MG63 (cell line): ENCODE data around the gene RPL18. TPM values are rescaled to one million over a fixed set of nuclear protein-coding genes. Genes with fewer than 3 reads are reported as not detected.
A peak's percentile ranks its signal among the peaks of the same experiment; 100 is the strongest.
"Not testable (repeated sequence)": the region's sequence is repeated elsewhere in the genome, so short reads cannot be mapped to it uniquely, and the experiment has no call there.

Source experiments
- DNase-seq: peaks from one replicate; pipeline ENCODE4 v3.0.0-alpha.2; 2020
- H3K27me3 ChIP-seq: fragments of 250-450 bp; sonication (Bioruptor Pico); 2 replicates; pipeline ENCODE4 v1.5.1; 2020; ENCODE audit warnings: mild to moderate bottlenecking, moderate library complexity
- H3K36me3 ChIP-seq: fragments of 250-450 bp; sonication (Bioruptor Pico); 2 replicates; pipeline ENCODE4 v1.5.1; 2020; ENCODE audit warnings: mild to moderate bottlenecking, moderate library complexity
- H3K4me3 ChIP-seq: fragments of 250-450 bp; sonication (Bioruptor Pico); 2 replicates; pipeline ENCODE4 v1.5.1; 2020; ENCODE audit warnings: mild to moderate bottlenecking, moderate library complexity
- H3K9me3 ChIP-seq: fragments of 250-450 bp; sonication (Bioruptor Pico); 2 replicates; pipeline ENCODE4 v1.5.1; 2020; ENCODE audit warnings: mild to moderate bottlenecking, moderate library complexity
- total RNA-seq: library from RNA; depleted of rRNA; stranded (reverse); fragments of >200 nt; shearing (Covaris generic); gene quantifications from 2 replicates; pipeline ENCODE4 v1.2.3, GENCODE V29; 2014; ENCODE audit warnings: low replicate concordance

Gene RPL18
- total RNA-seq, 1 experiment from 2014 or later = 3,057 TPM

DNA sequence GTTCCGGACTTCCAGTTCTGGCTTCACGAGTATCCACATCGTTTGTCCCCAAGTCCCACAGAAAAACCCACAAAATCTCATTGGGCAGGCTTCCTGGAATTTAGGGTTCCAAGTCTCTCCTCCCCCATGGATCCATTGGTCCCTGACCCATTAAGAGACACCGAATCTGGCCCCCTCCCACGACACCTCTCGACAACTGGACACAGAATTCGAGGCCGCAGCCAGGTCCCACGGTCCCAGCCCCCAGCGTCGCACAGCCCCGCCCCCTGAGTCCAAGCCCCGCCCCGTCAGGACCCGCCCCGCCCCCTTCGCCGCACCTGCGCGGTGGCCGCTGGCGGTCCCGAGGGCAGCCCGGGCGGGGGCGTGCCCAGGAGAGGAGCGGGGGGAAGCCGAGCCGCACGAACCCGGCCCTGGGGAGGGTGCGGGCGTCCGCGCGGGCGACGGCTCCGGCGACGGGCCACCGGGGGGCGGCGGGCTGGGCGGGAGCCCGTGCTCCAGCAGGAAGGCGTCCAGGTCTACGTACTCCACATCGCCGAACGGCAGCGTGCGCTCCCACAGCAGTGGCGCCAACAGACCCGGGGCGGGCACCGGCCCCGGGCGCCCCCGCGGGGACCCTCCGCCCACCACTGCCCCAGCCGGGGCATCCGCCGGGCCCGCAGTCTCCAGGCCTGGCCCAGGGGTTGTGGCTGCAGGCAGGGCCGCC is 16.4 kb upstream of the RPL18 start:
- peak; percentile 56 for DNase-seq
- Histone ChIP-seq H3K4me3 (peak overlapping the region; percentile 63), H3K36me3 (peaks cover 12% of the 10 kb centered on the region), H3K27me3 (peaks cover 5% of the 10 kb centered on the region; the same call in 1 of the 2 replicates), H3K9me3 (no peaks in the 10 kb centered on the region)

DNA sequence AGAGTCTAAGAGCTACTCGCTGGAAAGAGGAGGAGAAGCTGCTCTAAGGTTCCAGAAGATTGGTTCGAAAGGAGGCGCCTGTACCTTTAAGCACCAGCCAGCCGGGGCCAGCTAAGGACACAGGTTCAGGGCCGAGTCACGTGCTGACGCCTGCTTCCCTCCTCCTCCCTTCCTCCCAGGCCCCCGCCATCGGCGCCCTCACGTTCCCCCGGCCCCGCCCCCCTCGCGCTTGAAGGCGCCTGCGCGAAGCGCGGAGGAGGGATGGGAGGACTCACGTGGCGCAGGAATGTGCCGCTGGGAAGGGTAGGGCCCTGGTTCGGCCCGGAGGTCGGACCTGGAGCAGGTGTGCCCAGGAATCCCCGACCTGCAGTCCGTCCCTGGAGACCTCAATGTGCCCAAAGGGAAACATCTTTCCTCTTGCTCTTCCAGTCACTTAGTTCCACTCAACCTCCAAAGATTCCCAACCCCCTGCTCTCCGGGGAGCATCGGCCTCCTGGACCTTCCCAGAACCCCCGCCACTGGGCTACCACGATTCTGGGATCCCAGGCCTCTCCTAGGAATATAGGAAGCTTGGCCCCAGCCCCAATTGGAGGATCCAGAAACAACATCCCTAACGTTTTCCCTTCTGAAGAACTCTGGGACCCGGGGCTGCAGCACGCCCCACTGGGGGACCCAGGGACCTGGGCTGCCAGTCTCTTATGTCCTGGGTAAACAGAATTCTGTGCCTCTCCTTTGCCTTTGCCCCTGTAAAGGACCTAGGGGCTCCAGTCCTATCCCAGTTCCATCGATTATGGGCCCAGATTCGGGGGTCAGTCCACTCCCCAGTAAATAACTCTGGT is 15.7 kb upstream of the RPL18 start:
- DNase-seq = peak; percentile 98
- peaks cover 19% of the 10 kb centered on the region for H3K36me3 ChIP-seq
- H3K9me3 ChIP-seq = no peaks in the 10 kb centered on the region
- peaks cover under 1% of the 10 kb centered on the region; the same call in 1 of the 2 replicates for H3K27me3 ChIP-seq
- H3K4me3 ChIP-seq = peak overlapping the region; percentile 35

DNA sequence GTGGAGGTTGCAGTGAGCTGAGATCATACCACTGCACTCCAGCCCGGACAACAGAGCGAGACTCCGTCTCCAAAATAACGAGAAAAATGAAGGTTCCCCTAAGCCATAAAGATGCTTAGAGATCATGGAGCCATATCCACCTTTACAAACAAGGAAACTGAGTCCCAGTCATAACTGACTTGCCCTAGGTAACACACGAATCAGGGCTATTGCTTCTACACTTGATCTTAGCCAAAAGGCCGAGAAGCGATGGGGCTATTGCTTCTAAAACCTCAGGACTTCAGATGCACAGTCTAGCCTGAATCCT is 15.0 kb upstream of the RPL18 start:
- H3K27me3 ChIP-seq = no peaks in the 10 kb centered on the region
- no peak for DNase-seq
- H3K36me3 ChIP-seq = peaks cover 24% of the 10 kb centered on the region
- no peaks in the 10 kb centered on the region for H3K9me3 ChIP-seq
- H3K4me3 ChIP-seq = peak overlapping the region; percentile 23

DNA sequence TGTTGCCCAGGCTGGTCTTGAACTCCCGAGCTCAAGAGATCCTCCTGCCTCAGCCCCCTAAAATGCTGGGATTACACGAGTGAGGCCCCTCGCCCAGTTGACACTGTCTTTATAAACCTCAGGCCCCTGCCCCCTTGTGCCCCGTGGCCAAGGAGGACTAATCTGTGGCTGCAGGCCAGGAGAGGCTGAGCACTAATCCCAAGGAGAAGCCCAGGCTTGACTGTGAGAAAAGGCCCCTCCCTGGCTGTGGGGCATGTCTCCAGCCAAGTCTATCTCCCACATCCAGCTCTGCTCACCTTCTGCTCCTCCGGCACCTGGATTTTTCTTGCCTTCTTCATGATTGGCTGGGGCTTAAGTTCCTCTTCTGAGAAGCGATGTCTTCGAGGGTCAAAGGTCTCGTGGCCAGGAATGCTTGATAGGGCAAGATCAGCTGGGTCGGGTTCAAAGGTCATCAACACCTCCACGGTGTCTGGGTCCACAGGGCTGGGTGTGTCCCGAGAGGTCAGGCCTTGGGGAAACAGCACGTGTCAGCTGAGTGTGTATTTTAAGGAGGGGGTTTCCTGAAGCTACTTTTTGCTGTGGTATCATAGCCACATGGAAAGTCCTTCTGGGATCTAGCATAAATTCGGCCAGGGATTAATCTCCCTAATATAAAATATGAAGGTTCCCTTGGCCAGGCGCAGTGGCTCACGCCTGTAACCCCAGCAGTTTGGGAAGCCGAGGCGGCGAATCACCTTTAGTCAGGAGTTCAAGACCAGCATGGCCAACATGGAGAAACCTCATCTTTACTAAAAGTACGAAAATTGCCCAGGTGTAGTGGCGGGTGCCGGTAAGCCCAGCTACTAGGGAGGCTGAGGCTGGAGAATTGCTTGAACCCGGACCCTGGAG is 14.4 kb upstream of the RPL18 start:
- DNase-seq = peak; percentile 56

DNA sequence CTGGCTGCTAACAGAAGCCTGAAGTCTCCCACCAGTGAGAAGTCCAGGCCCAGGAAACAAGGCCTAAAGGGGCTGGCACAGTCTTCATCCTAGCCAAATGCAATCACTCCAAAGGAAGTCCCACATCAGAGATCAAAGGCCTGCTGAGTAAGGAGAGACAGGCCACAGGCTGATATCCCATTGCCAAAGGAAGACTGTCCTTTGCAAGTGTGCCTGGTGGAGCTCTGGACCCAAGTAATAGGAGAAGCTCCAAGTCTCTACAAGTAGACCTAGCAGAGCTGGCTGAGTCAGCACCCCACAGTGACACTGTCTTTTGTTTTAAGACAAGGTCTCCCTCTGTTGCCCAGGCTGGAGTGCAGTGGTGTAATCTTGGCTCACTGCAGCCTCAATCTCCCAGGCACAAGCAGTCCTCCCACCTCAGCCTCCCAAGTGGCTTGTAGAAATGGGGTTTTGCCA is 13.7 kb upstream of the RPL18 start:
- H3K4me3 ChIP-seq = no peak overlapping the region
- DNase-seq = peak; percentile 65
- H3K9me3 ChIP-seq = no peaks in the 10 kb centered on the region
- no peaks in the 10 kb centered on the region for H3K27me3 ChIP-seq
- H3K36me3 ChIP-seq = peaks cover 24% of the 10 kb centered on the region

More for the DNA sequence above, 14.4 kb upstream of the RPL18 start:
- H3K9me3 ChIP-seq = no peaks in the 10 kb centered on the region
- no peak overlapping the region for H3K4me3 ChIP-seq
- H3K36me3 ChIP-seq = peaks cover 24% of the 10 kb centered on the region
- H3K27me3 ChIP-seq = no peaks in the 10 kb centered on the region

DNA sequence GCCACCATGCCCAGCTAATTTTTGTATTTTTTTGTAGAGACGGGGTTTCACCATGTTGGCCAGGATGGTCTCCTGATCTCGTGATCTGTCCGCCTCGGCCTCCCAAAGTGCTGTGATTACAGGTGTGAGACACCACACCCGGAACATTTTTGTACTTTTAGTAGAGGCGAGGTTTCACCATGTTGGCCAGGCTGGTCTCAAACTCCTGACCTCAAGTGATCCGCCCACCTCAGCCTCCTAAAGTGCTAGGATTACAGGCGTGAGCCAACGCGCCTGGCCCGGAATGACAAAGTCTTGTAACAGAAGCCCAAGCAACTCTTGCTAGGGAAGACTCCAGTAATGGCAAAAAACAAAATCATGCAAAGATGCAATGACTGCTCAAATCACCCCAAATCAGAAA is 13.3 kb upstream of the RPL18 start:
- H3K4me3 ChIP-seq, H3K9me3 ChIP-seq, H3K27me3 ChIP-seq, DNase-seq: not testable (repeated sequence)
- H3K36me3 ChIP-seq = peaks cover 25% of the 10 kb centered on the region

DNA sequence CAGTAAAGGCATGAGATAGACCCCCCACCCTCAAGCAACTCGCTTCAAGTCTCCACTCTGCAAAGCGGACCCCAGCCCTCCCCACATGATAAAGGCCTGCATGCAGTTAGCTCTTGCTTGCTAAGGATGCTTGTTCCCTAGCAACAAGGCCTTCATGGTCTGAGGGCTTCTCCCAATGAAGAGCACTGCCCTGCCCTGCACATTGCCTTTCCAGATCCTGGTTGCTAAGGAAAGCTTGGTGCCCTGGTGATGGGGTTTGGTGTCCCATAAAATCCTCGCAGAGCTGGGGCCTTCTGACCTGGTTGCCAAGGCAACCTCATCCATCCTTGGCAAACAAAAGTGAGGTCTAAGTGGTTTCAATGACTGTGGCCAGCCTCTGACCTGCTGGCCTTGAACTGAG is 12.2 kb upstream of the RPL18 start:
- Histone ChIP-seq H3K4me3 (no peak overlapping the region), H3K27me3 (no peaks in the 10 kb centered on the region), H3K36me3 (peaks cover 31% of the 10 kb centered on the region), H3K9me3 (no peaks in the 10 kb centered on the region)
- no peak for DNase-seq

DNA sequence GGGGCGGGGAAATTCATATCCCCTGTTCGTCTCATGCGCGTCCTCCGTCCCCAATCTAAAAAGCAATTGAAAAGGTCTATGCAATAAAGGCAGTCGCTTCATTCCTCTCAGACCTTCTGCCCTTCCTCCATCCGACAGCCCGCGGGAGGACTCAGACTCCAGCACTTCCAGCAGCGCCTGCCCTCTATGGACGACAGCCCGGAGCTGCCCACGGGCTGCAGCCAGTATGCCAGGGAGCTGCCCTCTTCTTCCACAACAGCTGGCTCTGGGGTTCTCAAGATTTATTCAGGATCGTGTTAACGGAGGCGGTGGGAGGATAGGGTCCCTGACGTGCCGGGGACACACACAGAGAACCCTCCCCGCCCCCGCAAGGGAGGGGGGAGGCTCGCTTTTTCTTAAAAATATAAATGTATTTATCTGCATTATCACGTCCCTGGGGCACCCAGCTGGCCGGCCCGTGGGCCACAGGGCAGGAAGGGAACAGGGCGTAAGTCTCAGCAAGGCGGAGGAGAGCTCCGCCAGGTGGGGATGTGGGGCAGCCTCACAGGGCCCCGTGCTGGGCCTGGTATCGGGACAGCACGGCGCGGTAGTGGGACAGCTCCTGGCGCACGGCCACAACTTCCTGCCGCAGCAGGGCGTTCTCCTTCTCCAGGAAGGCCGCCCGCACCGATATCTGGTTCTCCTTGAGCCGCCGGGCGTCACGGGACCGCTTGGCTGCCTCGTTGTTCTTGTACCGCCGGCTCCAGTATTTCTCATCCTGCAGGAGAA is 11.5 kb upstream of the RPL18 start:
- no peak for DNase-seq
- Histone ChIP-seq H3K36me3 (peaks cover 36% of the 10 kb centered on the region), H3K4me3 (no peak overlapping the region), H3K9me3 (no peaks in the 10 kb centered on the region), H3K27me3 (no peaks in the 10 kb centered on the region)

DNA sequence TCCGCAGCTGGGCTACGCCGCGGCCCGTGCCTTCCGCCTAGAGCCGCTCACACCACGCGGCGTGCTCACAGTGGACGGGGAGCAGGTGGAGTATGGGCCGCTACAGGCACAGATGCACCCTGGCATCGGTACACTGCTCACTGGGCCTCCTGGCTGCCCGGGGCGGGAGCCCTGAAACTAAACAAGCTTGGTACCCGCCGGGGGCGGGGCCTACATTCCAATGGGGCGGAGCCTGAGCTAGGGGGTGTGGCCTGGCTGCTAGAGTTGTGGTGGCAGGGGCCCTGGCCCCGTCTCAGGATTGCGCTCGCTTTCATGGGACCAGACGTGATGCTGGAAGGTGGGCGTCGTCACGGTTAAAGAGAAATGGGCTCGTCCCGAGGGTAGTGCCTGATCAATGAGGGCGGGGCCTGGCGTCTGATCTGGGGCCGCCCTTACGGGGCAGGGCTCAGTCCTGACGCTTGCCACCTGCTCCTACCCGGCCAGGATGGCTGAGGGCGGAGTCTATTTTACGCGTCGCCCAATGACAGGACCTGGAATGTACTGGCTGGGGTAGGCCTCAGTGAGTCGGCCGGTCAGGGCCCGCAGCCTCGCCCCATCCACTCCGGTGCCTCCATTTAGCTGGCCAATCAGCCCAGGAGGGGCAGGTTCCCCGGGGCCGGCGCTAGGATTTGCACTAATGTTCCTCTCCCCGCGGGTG is 10.8 kb upstream of the RPL18 start:
- no peaks in the 10 kb centered on the region for H3K9me3 ChIP-seq
- no peak for DNase-seq
- H3K27me3 ChIP-seq = no peaks in the 10 kb centered on the region
- H3K36me3 ChIP-seq = peaks cover 34% of the 10 kb centered on the region
- no peak overlapping the region for H3K4me3 ChIP-seq

DNA sequence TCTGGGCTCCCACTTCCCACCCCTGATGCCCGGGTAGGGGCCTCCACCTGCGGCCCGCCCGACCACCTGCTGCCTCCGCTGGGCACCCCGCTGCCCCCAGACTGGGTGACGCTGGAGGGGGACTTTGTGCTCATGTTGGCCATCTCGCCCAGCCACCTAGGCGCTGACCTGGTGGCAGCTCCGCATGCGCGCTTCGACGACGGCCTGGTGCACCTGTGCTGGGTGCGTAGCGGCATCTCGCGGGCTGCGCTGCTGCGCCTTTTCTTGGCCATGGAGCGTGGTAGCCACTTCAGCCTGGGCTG is 10.3 kb upstream of the RPL18 start:
- Histone ChIP-seq H3K4me3 (no peak overlapping the region), H3K27me3 (no peaks in the 10 kb centered on the region), H3K36me3 (peaks cover 33% of the 10 kb centered on the region), H3K9me3 (no peaks in the 10 kb centered on the region)
- DNase-seq = no peak

DNA sequence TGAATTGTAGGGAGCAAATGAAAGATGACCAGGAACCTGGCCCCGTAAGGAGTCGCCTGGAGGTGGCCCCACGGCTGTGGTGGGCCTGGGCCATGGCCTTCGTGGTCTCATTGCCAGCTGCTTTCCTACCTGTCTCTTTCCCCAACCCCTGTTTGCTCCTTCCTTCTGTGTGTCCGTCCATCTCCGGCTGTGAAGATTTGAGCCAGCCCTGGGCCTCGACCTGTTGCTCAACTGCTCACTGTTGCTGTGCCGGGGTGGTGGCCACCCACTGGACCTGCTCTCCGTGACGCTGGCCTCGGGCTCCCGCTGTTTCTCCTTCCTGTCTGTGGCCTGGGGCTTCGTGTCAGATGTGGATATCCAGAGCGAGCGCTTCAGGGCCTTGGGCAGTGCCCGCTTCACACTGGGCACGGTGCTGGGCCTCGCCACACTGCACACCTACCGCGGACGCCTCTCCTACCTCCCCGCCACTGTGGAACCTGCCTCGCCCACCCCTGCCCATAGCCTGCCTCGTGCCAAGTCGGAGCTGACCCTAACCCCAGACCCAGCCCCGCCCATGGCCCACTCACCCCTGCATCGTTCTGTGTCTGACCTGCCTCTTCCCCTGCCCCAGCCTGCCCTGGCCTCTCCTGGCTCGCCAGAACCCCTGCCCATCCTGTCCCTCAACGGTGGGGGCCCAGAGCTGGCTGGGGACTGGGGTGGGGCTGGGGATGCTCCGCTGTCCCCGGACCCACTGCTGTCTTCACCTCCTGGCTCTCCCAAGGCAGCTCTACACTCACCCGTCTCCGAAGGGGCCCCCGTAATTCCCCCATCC is 9.7 kb upstream of the RPL18 start:
- no peak for DNase-seq
- Histone ChIP-seq H3K27me3 (no peaks in the 10 kb centered on the region), H3K4me3 (no peak overlapping the region), H3K9me3 (no peaks in the 10 kb centered on the region), H3K36me3 (peaks cover 36% of the 10 kb centered on the region)

DNA sequence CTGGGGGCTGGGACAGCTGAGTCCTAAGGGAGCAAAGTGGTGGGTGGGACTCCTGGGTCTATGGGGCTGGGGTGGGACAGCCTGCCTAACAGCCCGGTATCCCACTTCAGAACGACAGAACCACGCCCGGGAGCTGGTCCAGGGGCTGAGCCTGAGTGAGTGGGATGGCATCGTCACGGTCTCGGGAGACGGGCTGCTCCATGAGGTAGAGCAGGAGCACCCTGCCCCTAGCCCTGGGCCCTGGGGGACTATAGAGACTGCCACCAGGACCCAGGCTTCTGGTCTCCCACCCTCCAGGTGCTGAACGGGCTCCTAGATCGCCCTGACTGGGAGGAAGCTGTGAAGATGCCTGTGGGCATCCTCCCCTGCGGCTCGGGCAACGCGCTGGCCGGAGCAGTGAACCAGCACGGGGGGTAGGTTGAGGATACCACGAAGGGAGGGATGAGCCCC is 8.9 kb upstream of the RPL18 start:
- Histone ChIP-seq H3K9me3 (no peaks in the 10 kb centered on the region), H3K27me3 (no peaks in the 10 kb centered on the region), H3K4me3 (no peak overlapping the region), H3K36me3 (peaks cover 41% of the 10 kb centered on the region)
- no peak for DNase-seq

DNA sequence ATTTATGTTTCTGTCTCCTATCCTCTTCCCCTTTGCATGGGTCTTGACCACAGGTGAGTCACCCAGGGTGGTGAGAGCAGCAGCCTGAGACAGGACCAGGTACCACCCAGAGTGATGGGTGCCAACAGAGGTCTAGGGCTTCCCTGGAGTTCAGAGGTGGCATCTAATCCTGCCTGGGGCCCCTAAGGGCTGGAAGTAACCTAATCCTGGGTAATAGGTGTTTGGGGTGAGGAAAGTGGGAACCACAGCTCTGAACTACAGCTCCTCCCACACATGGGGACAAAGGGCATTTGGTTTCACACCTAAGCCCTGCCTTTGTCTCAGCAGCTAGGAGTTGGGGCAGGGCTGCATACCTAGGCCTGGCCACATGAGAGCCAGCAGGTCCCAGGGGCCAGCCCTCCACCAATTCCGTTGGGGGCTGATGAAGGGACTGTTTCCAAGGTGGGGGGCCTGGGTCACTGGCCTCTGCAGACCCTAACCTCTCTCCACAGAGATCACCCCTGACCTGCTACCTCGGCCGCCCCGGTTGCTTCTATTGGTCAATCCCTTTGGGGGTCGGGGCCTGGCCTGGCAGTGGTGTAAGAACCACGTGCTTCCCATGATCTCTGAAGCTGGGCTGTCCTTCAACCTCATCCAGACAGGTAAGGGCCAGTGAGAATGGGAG is 8.4 kb upstream of the RPL18 start:
- Histone ChIP-seq H3K4me3 (no peak overlapping the region), H3K36me3 (peaks cover 42% of the 10 kb centered on the region)
- DNase-seq = no peak

DNA sequence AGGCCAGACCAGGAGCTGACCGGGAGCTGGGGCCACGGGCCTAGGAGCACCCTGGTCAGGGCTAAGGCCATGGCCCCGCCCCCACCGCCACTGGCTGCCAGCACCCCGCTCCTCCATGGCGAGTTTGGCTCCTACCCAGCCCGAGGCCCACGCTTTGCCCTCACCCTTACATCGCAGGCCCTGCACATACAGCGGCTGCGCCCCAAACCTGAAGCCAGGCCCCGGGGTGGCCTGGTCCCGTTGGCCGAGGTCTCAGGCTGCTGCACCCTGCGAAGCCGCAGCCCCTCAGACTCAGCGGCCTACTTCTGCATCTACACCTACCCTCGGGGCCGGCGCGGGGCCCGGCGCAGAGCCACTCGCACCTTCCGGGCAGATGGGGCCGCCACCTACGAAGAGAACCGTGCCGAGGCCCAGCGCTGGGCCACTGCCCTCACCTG is 6.9 kb upstream of the RPL18 start:
- Histone ChIP-seq H3K4me3 (no peak overlapping the region), H3K9me3 (no peaks in the 10 kb centered on the region), H3K27me3 (no peaks in the 10 kb centered on the region), H3K36me3 (peaks cover 47% of the 10 kb centered on the region)
- DNase-seq = no peak

More for the DNA sequence above, 8.4 kb upstream of the RPL18 start:
- Histone ChIP-seq H3K9me3 (no peaks in the 10 kb centered on the region), H3K27me3 (no peaks in the 10 kb centered on the region)
